Sigmoid colon (tissue), 7 donors: ENCODE data around the gene PTPRT. TPM values are rescaled to one million over a fixed set of nuclear protein-coding genes. Genes with fewer than 3 reads are reported as not detected.

Source experiments
- DNase-seq: peaks from one replicate; pipeline ENCODE4 v3.0.0-alpha.2; 2019
- H3K27ac ChIP-seq, 4 donors: fragments of 200-600 bp; sonication (generic); one replicate each; pipeline ENCODE4 v1.5.1; 2016 to 2019; ENCODE audit warnings: mild to moderate bottlenecking in 1 of 4
- H3K27me3 ChIP-seq, 3 donors: fragments of 200-600 bp; sonication (generic); one replicate each; pipeline ENCODE4 v1.5.1; 2019; ENCODE audit warnings: mild to moderate bottlenecking in 1 of 3
- H3K36me3 ChIP-seq, 4 donors: fragments of 200-600 bp; sonication (generic); one replicate each; pipeline ENCODE4 v1.5.1; 2016 to 2019
- H3K4me1 ChIP-seq, 4 donors: fragments of 200-600 bp; sonication (generic); one replicate each; pipeline ENCODE4 v1.5.1; 2017 to 2019
- H3K4me3 ChIP-seq, 4 donors: fragments of 200-600 bp; sonication (generic); one replicate each; pipeline ENCODE4 v1.5.1; 2017 to 2019; ENCODE audit warnings: mild to moderate bottlenecking in 2 of 4, moderate library complexity in 1 of 4
- H3K9me3 ChIP-seq, 4 donors: fragments of 200-600 bp in 3 of 4; sonication (generic) in 3 of 4; one replicate each; pipeline versions ENCODE4 v1.5.1 to v1.6.1; 2013 to 2019
- CTCF ChIP-seq, 4 experiments: fragments of 450-650 bp in 3 of 4; fragments of 200-600 bp in 1 of 4; IDR thresholded peaks; one replicate each; pipeline ENCODE4 v1.5.1; 2016 to 2019; ENCODE audit warnings: antibody characterized with exemption in 4 of 4, mild to moderate bottlenecking in 3 of 4, moderate library complexity in 2 of 4
- EP300 ChIP-seq, 4 donors: sonication (generic); formaldehyde crosslinking; IDR thresholded peaks; one replicate each; pipeline ENCODE4 v1.6.1; 2017; ENCODE audit warnings: antibody characterized with exemption in 4 of 4
- POLR2A ChIP-seq, 2 donors: fragments of 450-650 bp; IDR thresholded peaks; one replicate each; pipeline ENCODE4 v1.6.1; 2016; ENCODE audit warnings: antibody characterized with exemption in 2 of 2, mild to moderate bottlenecking in 2 of 2, moderate library complexity in 2 of 2
- POLR2AphosphoS5 ChIP-seq, 4 donors: sonication (generic); formaldehyde crosslinking; IDR thresholded peaks; one replicate each; pipeline ENCODE4 v1.6.1; 2017; ENCODE audit warnings: antibody characterized with exemption in 4 of 4
- WGBS, 2 donors: extraction: QIAGEN DNeasy Blood & Tissue Kit; methylation state at CpG; one replicate each; pipeline ENCODE4 v1.1.7; 2013; 5-methylcytosine and 5-hydroxymethylcytosine counted together
- intact Hi-C: fragments of 100-400 bp; cut with DNase I; formaldehyde crosslinking; loops from one replicate; pipeline ENCODE4 v1.15.1; 2023
- polyA plus RNA-seq, 3 donors: library from polyadenylated mRNA; stranded (reverse); fragments of 200-250 nt; gene quantifications; one replicate each; pipeline ENCODE4 v1.2.3, GENCODE V29; 2013
- total RNA-seq, 4 donors: library from RNA; depleted of rRNA; stranded (reverse); fragments of >200 nt; gene quantifications; one replicate each; pipeline ENCODE4 v1.1.0, GENCODE V29; 2016
- donor health status: healthy with polysubstance abuse.
- donor health status: Bipolar disorder and iron deficiency.
- donor health status: healthy.

PTPRT gene
- total and polyA plus RNA-seq, 7 donors: under 0.01 to 0.41 (median 0.12) TPM; not detected in 3

- Histone ChIP-seq H3K4me1 (no peaks in the 10 kb centered on the region), H3K4me3 (no peak overlapping the region), H3K27ac (no peak overlapping the region), H3K36me3 (no peaks in the 10 kb centered on the region), H3K9me3 (no peaks in the 10 kb centered on the region), H3K27me3 (no peaks in the 10 kb centered on the region)
- intact Hi-C loops: no loop called here
- no peak for DNase-seq
- WGBS, 2 donors: 66 to 73% methylated on average over 2 of the region's 2 CpGs
- TF ChIP-seq EP300 (IDR thresholded peaks at IDR 0.05): no peak
- no peak for TF ChIP-seq CTCF (IDR thresholded peaks at IDR 0.05)
- no peak for TF ChIP-seq POLR2AphosphoS5 (IDR thresholded peaks at IDR 0.05)
- no peak for TF ChIP-seq POLR2A (IDR thresholded peaks at IDR 0.05)
Observed at GRCh38 chr20:42193119-42193518, 996.6 kb downstream of the PTPRT start.

GRCh38 chr20:42192321-42192720, 997.4 kb downstream of the PTPRT start:
- WGBS, 2 donors: 21 to 37% methylated on average over 2 of the region's 2 CpGs
- H3K27ac ChIP-seq: no peak overlapping the region
- TF ChIP-seq EP300 (IDR thresholded peaks at IDR 0.05): no peak
- no peak for TF ChIP-seq CTCF (IDR thresholded peaks at IDR 0.05)
- no peak for TF ChIP-seq POLR2A (IDR thresholded peaks at IDR 0.05)
- TF ChIP-seq POLR2AphosphoS5 (IDR thresholded peaks at IDR 0.05): no peak
- no peaks in the 10 kb centered on the region for H3K9me3 ChIP-seq
- H3K4me3 ChIP-seq: no peak overlapping the region
- intact Hi-C loops: no loop called here
- H3K27me3 ChIP-seq: no peaks in the 10 kb centered on the region
- no peaks in the 10 kb centered on the region for H3K36me3 ChIP-seq
- DNase-seq: no peak
- no peaks in the 10 kb centered on the region for H3K4me1 ChIP-seq

- TF ChIP-seq CTCF (IDR thresholded peaks at IDR 0.05): no peak
- no peak for TF ChIP-seq POLR2AphosphoS5 (IDR thresholded peaks at IDR 0.05)
- no peak overlapping the region for H3K4me3 ChIP-seq
- H3K36me3 ChIP-seq: no peaks in the 10 kb centered on the region
- no peak for DNase-seq
- no peaks in the 10 kb centered on the region for H3K4me1 ChIP-seq
- no peak overlapping the region for H3K27ac ChIP-seq
- no peaks in the 10 kb centered on the region for H3K9me3 ChIP-seq
- H3K27me3 ChIP-seq: no peaks in the 10 kb centered on the region
- WGBS, 2 donors: 60 to 65% methylated on average over 4 of the region's 4 CpGs
- intact Hi-C loops: no loop called here
Observed at GRCh38 chr20:42191140-42191860, 998.4 kb downstream of the PTPRT start.

GRCh38 chr20:42190084-42190483, 999.6 kb downstream of the PTPRT start:
- Histone ChIP-seq H3K36me3 (no peaks in the 10 kb centered on the region), H3K4me3 (no peak overlapping the region), H3K27ac (no peak overlapping the region), H3K4me1 (no peaks in the 10 kb centered on the region), H3K27me3 (no peaks in the 10 kb centered on the region), H3K9me3 (no peaks in the 10 kb centered on the region)
- TF ChIP-seq EP300 (IDR thresholded peaks at IDR 0.05) (no peak), POLR2AphosphoS5 (IDR thresholded peaks at IDR 0.05) (no peak), POLR2A (IDR thresholded peaks at IDR 0.05) (no peak), CTCF (IDR thresholded peaks at IDR 0.05) (no peak)
- DNase-seq: no peak
- intact Hi-C loops: no loop called here
- 73 to 82% methylated on average over 3 of the region's 3 CpGs for WGBS, 2 donors

GRCh38 chr20:42186337-42186736, 1003.4 kb downstream of the PTPRT start:
- WGBS, 2 donors: 62 to 65% methylated on average over 3 of the region's 3 CpGs
- no peaks in the 10 kb centered on the region for H3K27me3 ChIP-seq
- no peak overlapping the region for H3K27ac ChIP-seq
- intact Hi-C loops: no loop called here
- no peaks in the 10 kb centered on the region for H3K4me1 ChIP-seq
- no peak overlapping the region for H3K4me3 ChIP-seq
- DNase-seq: no peak
- no peaks in the 10 kb centered on the region for H3K9me3 ChIP-seq
- no peaks in the 10 kb centered on the region for H3K36me3 ChIP-seq
- TF ChIP-seq CTCF (IDR thresholded peaks at IDR 0.05): no peak
- no peak for TF ChIP-seq POLR2A (IDR thresholded peaks at IDR 0.05)
- TF ChIP-seq POLR2AphosphoS5 (IDR thresholded peaks at IDR 0.05): no peak
- TF ChIP-seq EP300 (IDR thresholded peaks at IDR 0.05): no peak
